ENCODE measurements around the gene PXK. TPM values are rescaled to one million over a fixed set of nuclear protein-coding genes. Genes with fewer than 3 reads are reported as not detected.

The PXK gene
- total and polyA plus RNA-seq, 2 donors, result 25.3 to 73.9 TPM

- H3K4me1 ChIP-seq (ENCODE audit: insufficient read depth), result no peaks in the 10 kb centered on the region
- DNase-seq (ENCODE audit: extremely low spot score), result no peak
- peak overlapping the region; percentile 44 for H3K27ac ChIP-seq (ENCODE audit: low read depth)
- WGBS, result 47% methylated on average over 6 of the region's 6 CpGs
- no peak overlapping the region for H3K4me3 ChIP-seq (ENCODE audit: low read depth, low read length)
- H3K36me3 ChIP-seq (ENCODE audit: insufficient read depth), result no peaks in the 10 kb centered on the region
These were observed 55.2 kb downstream of the PXK start for GRCh38 chr3:58387650-58388546.

- Histone ChIP-seq H3K4me3 (ENCODE audit: low read depth, low read length) (no peak overlapping the region), H3K4me1 (ENCODE audit: insufficient read depth) (no peaks in the 10 kb centered on the region), H3K36me3 (ENCODE audit: insufficient read depth) (no peaks in the 10 kb centered on the region), H3K27ac (ENCODE audit: low read depth) (no peak overlapping the region)
- DNase-seq (ENCODE audit: extremely low spot score), result no peak
These were observed 55.9 kb downstream of the PXK start for GRCh38 chr3:58388550-58389091.

GRCh38 chr3:58391156-58391865, 58.6 kb downstream of the PXK start:
- H3K4me3 ChIP-seq (ENCODE audit: low read depth, low read length), result no peak overlapping the region
- no peaks in the 10 kb centered on the region for H3K4me1 ChIP-seq (ENCODE audit: insufficient read depth)
- 26% methylated on average over 3 of the region's 3 CpGs for WGBS
- H3K27ac ChIP-seq (ENCODE audit: low read depth), result no peak overlapping the region
- DNase-seq (ENCODE audit: extremely low spot score), result no peak
- H3K36me3 ChIP-seq (ENCODE audit: insufficient read depth), result peaks cover 1% of the 10 kb centered on the region

GRCh38 chr3:58392181-58392580, 59.5 kb downstream of the PXK start:
- WGBS, result 15% methylated on average over 3 of the region's 3 CpGs
- DNase-seq (ENCODE audit: extremely low spot score), result no peak
- Histone ChIP-seq H3K4me3 (ENCODE audit: low read depth, low read length) (no peak overlapping the region), H3K4me1 (ENCODE audit: insufficient read depth) (no peaks in the 10 kb centered on the region), H3K36me3 (ENCODE audit: insufficient read depth) (peaks cover 1% of the 10 kb centered on the region), H3K27ac (ENCODE audit: low read depth) (peak overlapping the region; percentile 32)

- Histone ChIP-seq H3K36me3 (ENCODE audit: insufficient read depth) (peaks cover 7% of the 10 kb centered on the region), H3K4me3 (ENCODE audit: low read depth, low read length) (no peak overlapping the region), H3K27ac (ENCODE audit: low read depth) (no peak overlapping the region), H3K4me1 (ENCODE audit: insufficient read depth) (no peaks in the 10 kb centered on the region)
- no peak for DNase-seq (ENCODE audit: extremely low spot score)
These were observed 61.6 kb downstream of the PXK start for GRCh38 chr3:58394339-58394738.

- H3K4me1 ChIP-seq (ENCODE audit: insufficient read depth), result no peaks in the 10 kb centered on the region
- no peak overlapping the region for H3K27ac ChIP-seq (ENCODE audit: low read depth)
- 64% methylated on average over 9 of the region's 9 CpGs for WGBS
- H3K4me3 ChIP-seq (ENCODE audit: low read depth, low read length), result no peak overlapping the region
- peaks cover 8% of the 10 kb centered on the region for H3K36me3 ChIP-seq (ENCODE audit: insufficient read depth)
- no peak for DNase-seq (ENCODE audit: extremely low spot score)
These were observed 66.1 kb downstream of the PXK start for GRCh38 chr3:58398669-58399333.

GRCh38 chr3:58403513-58404109, 70.9 kb downstream of the PXK start:
- H3K36me3 ChIP-seq (ENCODE audit: insufficient read depth), result peaks cover 7% of the 10 kb centered on the region
- 91% methylated on average over 6 of the region's 6 CpGs for WGBS
- no peak overlapping the region for H3K4me3 ChIP-seq (ENCODE audit: low read depth, low read length)
- H3K27ac ChIP-seq (ENCODE audit: low read depth), result no peak overlapping the region
- no peak for DNase-seq (ENCODE audit: extremely low spot score)
- H3K4me1 ChIP-seq (ENCODE audit: insufficient read depth), result no peaks in the 10 kb centered on the region

GRCh38 chr3:58404396-58404795, 71.7 kb downstream of the PXK start:
- 80% methylated on average over 4 of the region's 4 CpGs for WGBS
- no peak for DNase-seq (ENCODE audit: extremely low spot score)
- H3K4me1 ChIP-seq (ENCODE audit: insufficient read depth), result no peaks in the 10 kb centered on the region
- H3K4me3 ChIP-seq (ENCODE audit: low read depth, low read length), result no peak overlapping the region
- H3K36me3 ChIP-seq (ENCODE audit: insufficient read depth), result peaks cover 3% of the 10 kb centered on the region
- no peak overlapping the region for H3K27ac ChIP-seq (ENCODE audit: low read depth)

GRCh38 chr3:58408906-58409305, 76.2 kb downstream of the PXK start:
- Histone ChIP-seq H3K27ac (ENCODE audit: low read depth) (no peak overlapping the region), H3K36me3 (ENCODE audit: insufficient read depth) (peaks cover 2% of the 10 kb centered on the region)
- WGBS, result 72% methylated on average over 5 of the region's 5 CpGs

GRCh38 chr3:58409663-58410062, 77.0 kb downstream of the PXK start:
- 81% methylated on average over 3 of the region's 3 CpGs for WGBS
- no peak for DNase-seq (ENCODE audit: extremely low spot score)

More at GRCh38 chr3:58408906-58409305, 76.2 kb downstream of the PXK start:
- H3K4me1 ChIP-seq (ENCODE audit: insufficient read depth), result no peaks in the 10 kb centered on the region
- H3K4me3 ChIP-seq (ENCODE audit: low read depth, low read length), result no peak overlapping the region
- no peak for DNase-seq (ENCODE audit: extremely low spot score)

GRCh38 chr3:58411036-58411435, 78.3 kb downstream of the PXK start:
- Histone ChIP-seq H3K4me3 (ENCODE audit: low read depth, low read length) (no peak overlapping the region), H3K4me1 (ENCODE audit: insufficient read depth) (no peaks in the 10 kb centered on the region), H3K27ac (ENCODE audit: low read depth) (no peak overlapping the region), H3K36me3 (ENCODE audit: insufficient read depth) (peaks cover 2% of the 10 kb centered on the region)
- DNase-seq (ENCODE audit: extremely low spot score), result no peak
- 95% methylated on average over 3 of the region's 3 CpGs for whole genome bisulfite sequencing

More at GRCh38 chr3:58409663-58410062, 77.0 kb downstream of the PXK start:
- Histone ChIP-seq H3K4me3 (ENCODE audit: low read depth, low read length) (no peak overlapping the region), H3K4me1 (ENCODE audit: insufficient read depth) (no peaks in the 10 kb centered on the region), H3K27ac (ENCODE audit: low read depth) (no peak overlapping the region), H3K36me3 (ENCODE audit: insufficient read depth) (peaks cover 2% of the 10 kb centered on the region)

GRCh38 chr3:58411851-58412830, 79.4 kb downstream of the PXK start:
- WGBS, result 80% methylated on average over 8 of the region's 8 CpGs
- Histone ChIP-seq H3K27ac (ENCODE audit: low read depth) (no peak overlapping the region), H3K4me1 (ENCODE audit: insufficient read depth) (no peaks in the 10 kb centered on the region), H3K36me3 (ENCODE audit: insufficient read depth) (no peaks in the 10 kb centered on the region), H3K4me3 (ENCODE audit: low read depth, low read length) (no peak overlapping the region)
- DNase-seq (ENCODE audit: extremely low spot score), result no peak

All from urinary bladder (tissue), 4 donors.